Neural progenitor cell (in vitro differentiated cells): Measurements from ENCODE around the gene DACH1. TPM values are rescaled to one million over a fixed set of nuclear protein-coding genes. Genes with fewer than 3 reads are reported as not detected.

Experiments
- DNase-seq: peaks from one replicate; pipeline ENCODE4 v3.0.0-alpha.2; 2016; ENCODE audit warnings: low spot score
- H2AFZ ChIP-seq: fragments of 200-600 bp; sonication (generic); replicated peaks from 2 replicates; pipeline ENCODE4 v1.6.1; 2016; ENCODE audit warnings: antibody characterized with exemption
- H3F3A ChIP-seq: fragments of 200-600 bp; sonication (generic); 2 replicates; pipeline ENCODE4 v1.6.1; 2016; ENCODE audit warnings: antibody characterized with exemption, low read depth
- H3K27ac ChIP-seq: fragments of 200-600 bp; sonication (generic); 2 replicates; pipeline ENCODE4 v1.5.1; 2016; ENCODE audit warnings: mild to moderate bottlenecking
- H3K27me3 ChIP-seq: fragments of 200-600 bp; sonication (generic); 2 replicates; pipeline ENCODE4 v1.6.1; 2016; ENCODE audit warnings: mild to moderate bottlenecking, moderate library complexity
- H3K36me3 ChIP-seq: fragments of 200-600 bp; sonication (generic); 2 replicates; pipeline ENCODE4 v1.5.1; 2016
- H3K4me1 ChIP-seq: fragments of 200-600 bp; sonication (generic); 2 replicates; pipeline ENCODE4 v1.6.1; 2016; ENCODE audit warnings: mixed run types
- H3K4me2 ChIP-seq: fragments of 200-600 bp; sonication (generic); 2 replicates; pipeline ENCODE4 v1.6.1; 2016
- H3K4me3 ChIP-seq: fragments of 200-600 bp; sonication (generic); 2 replicates; pipeline ENCODE4 v1.5.1; 2016
- H3K79me2 ChIP-seq: fragments of 200-600 bp; sonication (generic); 2 replicates; pipeline ENCODE4 v1.6.1; 2016; ENCODE audit warnings: low read depth
- H3K9ac ChIP-seq: fragments of 200-600 bp; sonication (generic); 2 replicates; pipeline ENCODE4 v1.6.1; 2016
- H3K9me3 ChIP-seq: fragments of 200-600 bp; sonication (generic); 2 replicates; pipeline ENCODE4 v1.5.1; 2016; ENCODE audit warnings: low read depth
- H4K20me1 ChIP-seq: fragments of 200-600 bp; sonication (generic); 2 replicates; pipeline ENCODE4 v1.6.1; 2016; ENCODE audit warnings: low read depth
- H3K27ac Mint-ChIP-seq: 3 replicates; pipeline ENCODE4 v1.8.0; 2021; ENCODE audit warnings: mixed read lengths
- H3K27me3 Mint-ChIP-seq: 2 replicates; pipeline ENCODE4 v1.8.0; 2022; ENCODE audit warnings: low read depth, mild to moderate bottlenecking, inconsistent platforms, moderate library complexity, mixed read lengths; ENCODE audit not compliant: insufficient read depth
- H3K36me3 Mint-ChIP-seq: 3 replicates; pipeline ENCODE4 v1.8.0; 2021; ENCODE audit warnings: mixed read lengths
- H3K4me1 Mint-ChIP-seq: 3 replicates; pipeline ENCODE4 v1.8.0; 2021; ENCODE audit warnings: mixed read lengths
- H3K4me3 Mint-ChIP-seq: 3 replicates; pipeline ENCODE4 v1.8.0; 2021; ENCODE audit warnings: mild to moderate bottlenecking, moderate library complexity, mixed read lengths
- H3K9me3 Mint-ChIP-seq: 3 replicates; pipeline ENCODE4 v1.8.0; 2020; ENCODE audit warnings: mixed read lengths
- CTCF ChIP-seq: fragments of 200-600 bp; sonication (generic); IDR thresholded peaks from 2 replicates; pipeline ENCODE4 v1.5.1; 2017; ENCODE audit warnings: antibody characterized with exemption, mild to moderate bottlenecking
- EZH2 ChIP-seq: fragments of 200-600 bp; sonication (generic); IDR thresholded peaks from 2 replicates; pipeline ENCODE4 v1.6.1; 2017; ENCODE audit warnings: antibody characterized with exemption, mild to moderate bottlenecking, moderate library complexity
- EZH2phosphoT487 ChIP-seq: fragments of 200-600 bp; sonication (generic); IDR thresholded peaks from 2 replicates; pipeline ENCODE4 v1.6.1; 2017; ENCODE audit warnings: antibody characterized with exemption
- total RNA-seq: library from RNA; depleted of rRNA; stranded (reverse); fragments of >200 nt; gene quantifications from 2 replicates; pipeline ENCODE4 v1.2.3, GENCODE V29; 2015; ENCODE audit warnings: low replicate concordance

The DACH1 gene
- total RNA-seq, 1 donor from 2014 or later: 27.6 TPM

DNA sequence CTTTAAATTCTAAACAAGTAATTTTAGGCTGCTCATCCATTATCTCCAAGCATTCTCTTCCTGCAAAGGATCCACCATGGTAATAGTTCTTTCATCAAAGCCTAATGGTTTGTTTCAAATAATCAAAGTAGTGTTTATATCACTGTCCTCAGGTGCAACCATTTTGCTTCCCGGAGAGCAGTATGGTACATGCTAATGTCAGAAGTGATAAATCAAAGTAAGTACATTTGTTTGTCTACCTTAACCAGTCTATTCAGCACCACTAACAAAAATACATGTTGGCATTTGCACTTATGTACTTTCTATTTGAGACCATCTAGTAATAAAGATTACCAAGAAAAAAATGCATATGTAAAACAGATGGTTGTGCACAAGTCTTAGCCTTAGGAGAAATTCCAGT lies 37.5 kb downstream of the DACH1 start:
- H3K27me3 Mint-ChIP-seq: no peaks in the 10 kb centered on the region
- Histone ChIP-seq H4K20me1 (peaks cover 8% of the 10 kb centered on the region), H2AFZ (no peak overlapping the region), H3K27ac (no peak overlapping the region), H3F3A (peaks cover 23% of the 10 kb centered on the region), H3K79me2 (peaks cover 18% of the 10 kb centered on the region), H3K9me3 (no peaks in the 10 kb centered on the region), H3K36me3 (no peaks in the 10 kb centered on the region), H3K4me1 (peaks cover 48% of the 10 kb centered on the region), H3K4me2 (no peak overlapping the region), H3K27me3 (no peaks in the 10 kb centered on the region), H3K4me3 (no peak overlapping the region), H3K9ac (no peak overlapping the region)
- TF ChIP-seq EZH2: no peak
- no peak for TF ChIP-seq CTCF
- TF ChIP-seq EZH2phosphoT487: no peak
- peaks cover 25% of the 10 kb centered on the region for H3K36me3 Mint-ChIP-seq
- no peak for DNase-seq
- no peak overlapping the region for H3K27ac Mint-ChIP-seq
- H3K9me3 Mint-ChIP-seq: peaks cover 8% of the 10 kb centered on the region
- H3K4me3 Mint-ChIP-seq: no peak overlapping the region
- H3K4me1 Mint-ChIP-seq: peaks cover 40% of the 10 kb centered on the region

DNA sequence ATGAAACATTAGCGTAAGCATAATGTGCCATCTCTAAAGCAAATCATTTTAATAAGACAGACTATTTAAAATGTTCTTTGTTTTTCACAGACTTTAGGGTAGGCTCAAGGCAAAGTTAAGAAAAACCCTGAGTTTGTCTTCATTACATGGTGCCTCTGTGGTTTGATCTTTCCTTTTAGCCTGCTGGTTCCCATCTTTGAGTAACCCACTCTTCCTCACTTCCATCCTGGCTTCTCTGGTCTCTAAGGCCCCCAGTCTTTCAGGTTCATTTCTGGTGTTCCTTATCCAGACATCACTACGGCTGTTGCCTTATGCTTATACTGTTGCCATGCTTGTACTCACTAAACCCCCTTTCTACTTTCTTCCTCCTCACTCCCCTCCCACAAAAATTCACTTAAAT lies 38.4 kb downstream of the DACH1 start:
- Histone ChIP-seq H3K4me3 (no peak overlapping the region), H3K27me3 (no peaks in the 10 kb centered on the region), H3K9me3 (no peaks in the 10 kb centered on the region), H4K20me1 (peaks cover 8% of the 10 kb centered on the region), H3K79me2 (peaks cover 18% of the 10 kb centered on the region), H2AFZ (no peak overlapping the region), H3K4me2 (no peak overlapping the region), H3K9ac (no peak overlapping the region), H3F3A (peaks cover 23% of the 10 kb centered on the region), H3K36me3 (no peaks in the 10 kb centered on the region), H3K27ac (no peak overlapping the region), H3K4me1 (peaks cover 48% of the 10 kb centered on the region)
- H3K36me3 Mint-ChIP-seq: peaks cover 19% of the 10 kb centered on the region
- no peak for TF ChIP-seq EZH2
- TF ChIP-seq CTCF: no peak
- TF ChIP-seq EZH2phosphoT487: no peak
- H3K9me3 Mint-ChIP-seq: peaks cover 12% of the 10 kb centered on the region
- H3K27me3 Mint-ChIP-seq: no peaks in the 10 kb centered on the region
- H3K27ac Mint-ChIP-seq: no peak overlapping the region
- peaks cover 33% of the 10 kb centered on the region for H3K4me1 Mint-ChIP-seq
- no peak for DNase-seq
- no peak overlapping the region for H3K4me3 Mint-ChIP-seq

- Histone ChIP-seq H4K20me1 (peaks cover 8% of the 10 kb centered on the region), H2AFZ (no peak overlapping the region), H3K4me2 (no peak overlapping the region), H3K79me2 (peaks cover 23% of the 10 kb centered on the region), H3K27me3 (no peaks in the 10 kb centered on the region), H3K4me3 (no peak overlapping the region), H3K9me3 (no peaks in the 10 kb centered on the region), H3F3A (peaks cover 23% of the 10 kb centered on the region), H3K4me1 (peaks cover 45% of the 10 kb centered on the region), H3K36me3 (no peaks in the 10 kb centered on the region), H3K9ac (no peak overlapping the region), H3K27ac (no peak overlapping the region)
- TF ChIP-seq CTCF (no peak), EZH2 (no peak), EZH2phosphoT487 (no peak)
- no peak for DNase-seq
- Mint-ChIP-seq H3K9me3 (peaks cover 12% of the 10 kb centered on the region), H3K4me3 (no peak overlapping the region), H3K27ac (no peak overlapping the region), H3K4me1 (peaks cover 33% of the 10 kb centered on the region), H3K27me3 (no peaks in the 10 kb centered on the region), H3K36me3 (peaks cover 19% of the 10 kb centered on the region)
Observed at GRCh38 chr13:71828117-71828516, 38.9 kb downstream of the DACH1 start.
